Posterior vena cava (tissue), 2 donors: ENCODE data around the gene SCN3B. TPM values are rescaled to one million over a fixed set of nuclear protein-coding genes. Genes with fewer than 3 reads are reported as not detected.

Experiments
- DNase-seq: peaks from one replicate; pipeline ENCODE4 v3.0.0-alpha.2; 2020; ENCODE audit warnings: low spot score
- intact Hi-C, 2 donors: fragments of 100-400 bp; cut with DNase I; formaldehyde crosslinking; loops; one replicate each; pipeline versions ENCODE4 v1.14.1 to v1.14.2; 2022 to 2023
- total RNA-seq, 2 donors: library from RNA; stranded (reverse); fragmentation: NEBNext Ultra II Directional; extraction: Animal tissue kit (Norgen Biotek cat#: 25700); gene quantifications; one replicate each; pipeline ENCODE4 v1.2.1, GENCODE V29; 2021
- donor health status: DM: yes; HTN: yes; CAD: no.
- donor health status: DM: yes; HTN: yes; CAD: no.

Gene SCN3B
- total RNA-seq, 2 donors from 2014 or later = 1.5 to 2.8 TPM

- intact Hi-C loops = loop anchor here in 1 of 2 donors (5.0 kb wide), 1 partner anchor 1234 kb away; no protein-coding TSS in a partner anchor
- DNase-seq = no peak
Observed at GRCh38 chr11:123608371-123608770, 46.1 kb downstream of the SCN3B start.

- intact Hi-C loops = loop anchor here in 1 of 2 donors (5.0 kb wide), 1 partner anchor 1235 kb away; no protein-coding TSS in a partner anchor
- no peak for DNase-seq
Observed at GRCh38 chr11:123607781-123608180, 46.6 kb downstream of the SCN3B start.

- no peak for DNase-seq
- intact Hi-C loops = no loop called here
Observed at GRCh38 chr11:123603666-123604065, 50.8 kb downstream of the SCN3B start.

GRCh38 chr11:123601743-123602142 lies 52.7 kb downstream of the SCN3B start:
- DNase-seq = no peak
- intact Hi-C loops = no loop called here

GRCh38 chr11:123601136-123601535 lies 53.3 kb downstream of the SCN3B start:
- intact Hi-C loops = no loop called here
- no peak for DNase-seq

- DNase-seq = no peak
Observed at GRCh38 chr11:123597859-123598258, 56.6 kb downstream of the SCN3B start.

GRCh38 chr11:123594921-123595320 lies 59.5 kb downstream of the SCN3B start:
- intact Hi-C loops = no loop called here
- DNase-seq = no peak

More at GRCh38 chr11:123597859-123598258, 56.6 kb downstream of the SCN3B start:
- intact Hi-C loops = no loop called here

- DNase-seq = no peak
- intact Hi-C loops = no loop called here
Observed at GRCh38 chr11:123594188-123594901, 60.1 kb downstream of the SCN3B start.

GRCh38 chr11:123593570-123593969 lies 60.9 kb downstream of the SCN3B start:
- intact Hi-C loops = no loop called here
- DNase-seq = no peak

GRCh38 chr11:123590296-123590912 lies 64.0 kb downstream of the SCN3B start:
- intact Hi-C loops = no loop called here
- DNase-seq = no peak

- DNase-seq = no peak
- intact Hi-C loops = loop anchor here in 1 of 2 donors (2.0 kb wide), 1 partner anchor 38 kb away; no protein-coding TSS in a partner anchor
Observed at GRCh38 chr11:123588864-123589262, 65.6 kb downstream of the SCN3B start.

- intact Hi-C loops = loop anchor here in 1 of 2 donors (2.0 kb wide), 1 partner anchor 39 kb away; no protein-coding TSS in a partner anchor
Observed at GRCh38 chr11:123588117-123588863, 66.1 kb downstream of the SCN3B start.

GRCh38 chr11:123587559-123587958 lies 66.9 kb downstream of the SCN3B start:
- intact Hi-C loops = no loop called here
- no peak for DNase-seq

More at GRCh38 chr11:123588117-123588863, 66.1 kb downstream of the SCN3B start:
- no peak for DNase-seq

GRCh38 chr11:123587044-123587443 lies 67.4 kb downstream of the SCN3B start:
- no peak for DNase-seq
- intact Hi-C loops = no loop called here

GRCh38 chr11:123586568-123586967 lies 67.9 kb downstream of the SCN3B start:
- no peak for DNase-seq
- intact Hi-C loops = no loop called here

GRCh38 chr11:123585706-123586105 lies 68.7 kb downstream of the SCN3B start:
- no peak for DNase-seq
- intact Hi-C loops = no loop called here

GRCh38 chr11:123585206-123585605 lies 69.2 kb downstream of the SCN3B start:
- intact Hi-C loops = no loop called here
- no peak for DNase-seq

- intact Hi-C loops = no loop called here
- no peak for DNase-seq
Observed at GRCh38 chr11:123584737-123585136, 69.7 kb downstream of the SCN3B start.

GRCh38 chr11:123584186-123584585 lies 70.2 kb downstream of the SCN3B start:
- no peak for DNase-seq
- intact Hi-C loops = no loop called here

- DNase-seq = no peak
- intact Hi-C loops = no loop called here
Observed at GRCh38 chr11:123582992-123583504, 71.4 kb downstream of the SCN3B start.
